Ureter (tissue), 1 donor: ENCODE measurements around the gene WFDC5. TPM values are rescaled to one million over a fixed set of nuclear protein-coding genes. Genes with fewer than 3 reads are reported as not detected.
A peak's percentile ranks its signal among the peaks of the same experiment; 100 is the strongest.
"Not testable (repeated sequence)": the region's sequence is repeated elsewhere in the genome, so short reads cannot be mapped to it uniquely, and the experiment has no call there.

Experiments used
- DNase-seq: peaks from one replicate; pipeline ENCODE4 v3.0.0-alpha.2; 2020; ENCODE audit warnings: low spot score
- total RNA-seq: library from RNA; stranded (reverse); gene quantifications from one replicate; pipeline ENCODE4 v1.2.4, GENCODE V29; 2023
- donor health status: DM: yes; HTN: yes; CAD: no.

Gene WFDC5
- total RNA-seq: 0.78 TPM

DNA sequence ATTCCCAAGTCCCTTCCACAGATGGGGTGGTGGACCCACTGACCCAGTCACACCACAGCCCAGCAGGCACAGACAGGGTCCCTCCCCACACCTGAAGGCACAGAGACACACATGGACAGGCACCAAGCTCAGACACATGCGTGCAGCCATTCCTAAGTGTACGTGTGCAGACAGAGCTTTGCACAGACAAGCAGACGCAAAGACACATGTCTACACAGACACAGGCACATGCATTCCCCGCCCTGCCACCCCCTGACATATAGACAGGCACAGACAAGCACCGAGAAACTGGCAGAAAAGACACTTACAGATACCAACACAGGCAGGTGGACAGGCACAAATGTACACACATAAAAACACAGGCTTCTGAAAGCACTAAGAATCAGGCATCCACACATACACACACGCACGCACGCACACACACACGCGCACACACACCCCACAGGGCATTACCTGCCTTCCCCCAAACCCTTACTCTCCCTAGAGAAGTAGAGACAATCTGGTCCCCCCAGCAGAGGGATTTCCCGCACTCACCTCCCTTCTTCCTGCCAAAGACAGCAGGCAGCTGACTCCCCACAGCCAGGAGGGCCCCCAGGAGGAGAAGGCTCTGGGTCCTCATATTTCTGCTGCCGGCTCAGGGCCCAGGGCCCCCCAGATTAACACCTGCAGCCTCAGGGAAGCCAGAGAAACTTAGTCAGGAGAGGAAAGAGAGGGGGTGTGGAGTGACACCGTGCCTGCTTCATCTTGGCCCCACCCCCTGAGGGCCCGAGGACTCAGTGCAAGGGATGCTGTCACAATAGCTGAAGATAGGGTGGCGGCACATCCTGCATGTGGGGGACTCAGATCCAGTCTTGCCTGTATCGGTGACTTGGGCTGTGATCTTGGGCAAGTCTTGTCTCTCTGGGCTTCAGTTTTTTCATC lies at the start of gene WFDC5:
WFDC5 (minus strand) TSS at position 710 of the 921 bp plus-strand sequence; CDS start at position 619, 91 bp downstream.
- peak; percentile 70 for DNase-seq

GRCh38 chr20:45163083-45163803 lies 48.3 kb upstream of the WFDC5 start:
- DNase-seq: no peak

- no peak for DNase-seq
These were observed 43.0 kb upstream of the WFDC5 start for GRCh38 chr20:45157962-45158361.

- no peak for DNase-seq
These were observed 41.7 kb upstream of the WFDC5 start for GRCh38 chr20:45156713-45157112.

- not testable (repeated sequence) for DNase-seq
These were observed 39.8 kb upstream of the WFDC5 start for GRCh38 chr20:45154794-45155193.

DNA sequence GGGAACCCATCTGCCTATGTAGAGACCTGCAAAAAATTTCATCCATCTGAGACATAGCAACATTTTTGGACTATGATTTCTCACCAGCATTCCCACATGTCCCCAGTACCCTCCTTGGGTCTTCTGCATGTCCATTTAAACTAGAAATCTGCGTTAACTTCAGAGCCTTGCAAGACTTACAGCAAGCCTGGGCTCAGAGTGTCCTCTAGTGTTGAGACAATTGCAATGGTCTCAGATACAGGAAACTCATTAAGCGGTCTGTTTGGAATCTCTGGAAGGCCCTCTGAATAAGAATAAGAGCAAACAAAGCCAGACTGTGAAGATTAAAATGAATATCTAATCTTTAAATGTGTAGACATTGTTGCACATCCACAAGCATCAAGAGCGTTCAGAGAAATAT lies 39.2 kb upstream of the WFDC5 start:
- DNase-seq: no peak

DNA sequence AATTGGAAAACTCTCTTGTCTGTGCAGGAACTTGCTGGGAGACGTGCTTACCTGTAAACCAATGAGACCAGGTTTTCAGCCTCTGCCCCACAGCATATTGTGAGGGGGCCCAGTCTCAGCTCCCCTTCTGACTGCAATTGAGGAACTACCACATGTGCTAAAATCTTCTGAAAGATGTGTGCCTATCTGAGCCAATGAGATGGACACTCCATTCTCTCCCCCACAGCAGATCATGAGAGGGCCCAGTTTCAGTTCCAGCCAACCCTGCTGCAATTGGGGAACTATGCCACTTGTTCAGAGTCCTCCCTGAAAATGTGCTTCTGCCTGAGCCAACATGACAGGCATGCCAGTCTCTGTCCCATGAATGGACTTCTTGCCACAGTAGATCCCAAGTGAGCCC lies 38.8 kb upstream of the WFDC5 start:
- no peak for DNase-seq

DNA sequence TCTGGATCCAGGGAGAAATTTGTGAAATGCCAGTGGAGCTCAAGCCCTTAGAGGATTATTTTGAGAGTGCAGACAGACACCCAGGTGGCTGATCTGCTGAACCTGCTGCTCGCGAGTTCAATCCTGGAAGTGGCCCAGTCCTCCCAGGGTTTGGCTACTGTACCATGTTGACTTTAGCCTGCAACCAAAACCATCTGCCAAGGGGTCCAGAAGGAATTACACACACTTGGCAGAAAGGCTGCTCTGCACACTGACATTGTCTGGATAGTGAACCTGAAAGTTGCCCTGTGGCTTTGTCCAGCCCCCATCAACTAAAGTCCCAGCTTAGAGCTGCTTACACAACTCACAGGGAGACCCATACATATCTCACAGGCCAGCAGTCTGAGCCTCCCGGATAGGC lies 38.2 kb upstream of the WFDC5 start:
- DNase-seq: no peak

DNA sequence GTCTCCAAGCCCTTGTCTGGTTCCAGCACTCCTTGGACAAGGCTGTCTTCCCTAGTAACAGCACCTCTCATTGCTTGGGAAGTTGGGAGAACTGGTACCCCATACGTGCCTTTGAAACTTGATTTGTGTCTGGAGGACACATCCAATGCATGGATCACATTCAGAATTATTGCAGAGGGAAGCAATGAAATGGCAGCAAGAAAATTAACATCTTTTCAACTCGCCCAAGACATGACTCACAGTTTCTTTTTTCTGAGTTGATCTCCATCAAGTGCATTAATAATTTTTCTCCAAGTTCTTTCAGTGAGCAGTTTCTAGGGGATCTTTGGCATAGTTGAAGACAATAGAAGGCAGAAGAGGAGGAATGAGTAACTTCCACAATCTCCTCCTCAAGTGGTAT lies 37.4 kb upstream of the WFDC5 start:
- DNase-seq: no peak

DNA sequence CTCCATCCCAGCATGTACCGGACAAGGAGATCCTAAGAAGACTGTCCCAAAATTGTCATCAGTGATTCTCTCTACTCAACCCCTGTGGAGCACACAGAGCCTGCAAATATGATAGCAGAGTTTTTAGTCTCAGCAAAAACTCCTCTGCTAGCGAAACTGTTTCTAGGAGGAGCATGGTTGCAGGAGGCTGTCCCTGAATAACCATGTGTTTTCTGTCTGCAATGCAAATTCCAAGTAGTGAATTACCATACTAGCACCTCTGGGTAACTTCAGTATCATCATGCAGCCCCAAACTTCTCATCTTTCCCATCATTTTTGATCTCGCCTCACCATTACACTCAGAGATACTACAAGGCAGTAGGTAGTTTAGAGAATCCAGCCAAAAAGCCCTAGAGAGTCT lies 34.1 kb upstream of the WFDC5 start:
- DNase-seq: no peak

DNA sequence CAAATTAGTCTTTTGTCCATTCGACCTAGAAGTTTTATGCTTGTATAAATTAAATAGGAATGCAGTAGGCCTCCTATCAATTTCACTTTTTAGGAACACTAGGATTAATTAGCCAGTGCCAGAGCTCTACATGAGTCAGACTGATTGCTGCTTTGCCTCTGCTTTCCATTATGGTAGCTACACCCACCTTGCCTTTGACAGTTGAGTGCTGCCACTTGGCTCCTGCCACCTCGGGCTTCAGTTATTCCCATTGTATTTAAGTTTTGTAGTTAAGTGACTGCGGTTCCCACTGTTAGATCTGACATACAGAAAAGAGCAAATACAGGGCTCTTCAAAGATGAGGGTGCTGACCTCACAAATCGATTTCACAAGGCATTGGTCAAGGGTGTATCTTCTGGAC lies 25.9 kb upstream of the WFDC5 start:
- no peak for DNase-seq

DNA sequence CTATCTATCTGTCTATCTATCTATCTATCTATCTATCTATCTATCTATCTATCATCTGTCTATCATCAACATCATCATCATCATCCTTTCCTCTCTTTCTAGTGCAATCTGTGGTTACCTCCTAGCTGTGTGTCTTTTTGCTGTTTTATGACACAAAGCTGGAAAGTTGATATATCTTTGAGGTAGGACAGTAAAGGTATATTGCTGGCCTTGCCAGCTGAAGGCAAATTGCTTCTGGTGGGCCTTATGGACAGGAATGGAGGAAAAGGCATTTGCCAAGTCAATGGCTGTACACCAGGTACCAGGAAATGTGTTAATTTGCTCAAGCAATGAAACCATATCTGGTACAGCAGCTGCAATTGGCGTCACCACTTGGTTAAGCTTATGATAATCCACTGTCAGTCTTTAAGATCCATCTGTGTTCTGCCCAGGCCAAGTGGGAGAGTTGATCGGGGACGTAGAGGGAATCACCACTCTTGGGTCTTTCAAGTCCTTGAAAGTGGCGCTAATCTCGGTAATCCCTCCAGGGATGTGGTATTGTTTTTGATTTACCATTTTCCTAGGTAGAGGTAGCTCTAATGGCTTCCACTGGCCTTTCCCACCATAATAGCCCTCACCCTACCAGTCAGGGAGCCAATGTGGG lies 24.9 kb upstream of the WFDC5 start:
- DNase-seq: not testable (repeated sequence)

GRCh38 chr20:45138561-45139300 lies 23.8 kb upstream of the WFDC5 start:
- peak; percentile 50 for DNase-seq

GRCh38 chr20:45136911-45137310 lies 21.9 kb upstream of the WFDC5 start:
- DNase-seq: no peak

DNA sequence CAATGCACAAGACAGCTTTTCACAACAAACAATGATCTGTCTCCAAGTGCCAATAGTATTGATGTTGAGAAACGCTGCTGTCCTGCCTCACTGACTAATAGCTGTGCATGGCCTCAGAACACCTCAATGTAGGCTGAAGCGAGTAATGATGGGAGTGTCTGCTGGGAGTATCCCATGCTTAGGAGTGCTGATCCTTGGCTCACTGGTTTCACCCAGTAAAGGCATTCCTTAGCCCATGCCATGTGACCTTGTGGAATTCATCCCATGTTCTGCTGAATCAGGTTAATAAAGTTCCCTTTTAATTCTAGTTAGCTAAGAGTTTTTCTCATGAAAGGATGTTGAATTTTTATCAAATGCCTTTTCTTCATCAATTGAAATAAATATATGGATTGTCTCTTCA lies 13.1 kb upstream of the WFDC5 start:
- no peak for DNase-seq

GRCh38 chr20:45124365-45124764 lies 9.4 kb upstream of the WFDC5 start, which contains the start of gene WFDC12:
Gene WFDC12 (minus strand): TSS chr20:45124465. CDS start chr20:45124447, 18 bp downstream.
- no peak for DNase-seq

GRCh38 chr20:45121388-45121787 lies 6.4 kb upstream of the WFDC5 start:
- DNase-seq: no peak

GRCh38 chr20:45119556-45120266 lies 4.7 kb upstream of the WFDC5 start:
- no peak for DNase-seq

- no peak for DNase-seq
These were observed 3.1 kb upstream of the WFDC5 start for GRCh38 chr20:45118028-45118427.

DNA sequence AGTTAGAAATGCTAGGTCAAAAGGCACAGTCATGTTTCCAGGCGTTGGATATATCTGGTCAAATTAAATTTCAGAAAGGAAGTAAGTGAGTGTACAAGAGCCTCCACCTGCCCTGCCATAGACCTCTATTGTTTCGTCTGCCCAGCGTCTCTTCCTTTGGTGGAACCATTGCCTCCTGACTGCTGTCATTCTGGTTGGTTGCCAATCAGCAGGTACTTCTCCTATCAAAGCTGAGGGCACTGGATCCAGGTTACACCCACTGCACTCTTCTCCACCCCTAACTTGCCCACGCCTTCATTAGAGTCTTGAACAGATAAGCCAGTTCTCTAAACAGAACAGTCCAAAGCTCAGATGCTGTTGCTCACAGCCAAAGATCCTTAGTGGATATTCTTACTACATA lies 2.6 kb upstream of the WFDC5 start:
- DNase-seq: no peak

GRCh38 chr20:45115829-45116228 lies 855 bp upstream of the WFDC5 start:
- no peak for DNase-seq
